ENCODE measurements around the gene IKBKE. TPM values are rescaled to one million over a fixed set of nuclear protein-coding genes. Genes with fewer than 3 reads are reported as not detected.

The IKBKE gene
- polyA plus RNA-seq, 2 of the 4 experiments (the other 2 are of a cell fraction) = 6.3 to 6.4 TPM

DNA sequence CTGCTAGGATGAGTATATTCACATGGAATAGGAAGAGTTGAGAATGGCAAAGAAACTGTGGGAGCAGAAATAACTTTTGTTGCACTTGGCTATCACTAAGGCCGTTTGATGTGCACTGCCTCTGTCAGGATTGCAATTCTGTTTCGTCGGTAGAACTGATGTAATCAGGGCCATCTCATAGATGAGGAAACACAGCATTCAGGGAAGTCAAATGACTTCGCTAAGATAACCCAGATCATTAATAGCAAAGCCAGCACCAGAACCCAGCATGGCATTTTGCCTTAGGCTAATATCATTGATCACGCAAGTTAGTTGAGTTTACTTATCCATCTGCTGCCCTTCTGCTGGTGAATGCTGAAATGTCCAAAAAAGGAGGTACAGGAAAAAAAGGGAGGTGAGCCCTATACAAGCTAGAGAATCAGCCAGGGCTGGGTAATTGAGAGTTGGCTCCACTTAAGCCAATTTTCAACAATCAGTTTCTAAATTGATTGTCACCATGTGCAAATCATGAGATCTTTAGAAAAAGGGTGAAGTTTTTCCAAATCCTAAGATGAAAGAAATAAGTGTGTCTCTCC, 44.6 kb downstream of the IKBKE start:
- ATAC-seq (no peak), DNase-seq (ENCODE audit: low read depth in 1 of 2, low spot score in 1 of 2) (no peak), FAIRE-seq (no peak)
- TF ChIP-seq MAFK (IDR thresholded peaks at IDR 0.05; ENCODE audit: partially characterized antibody) (no peak), HEYL (CRISPR knock-in tag; IDR thresholded peaks at IDR 0.05) (no peak), HDAC2 (IDR thresholded peaks at IDR 0.05) (no peak), SMC3 (IDR thresholded peaks at IDR 0.05) (no peak), HOXA7 (CRISPR knock-in tag; IDR thresholded peaks at IDR 0.05) (no peak), CHD4 (IDR thresholded peaks at IDR 0.05; ENCODE audit: borderline replicate concordance) (no peak), TP53 (CRISPR knock-in tag; IDR thresholded peaks at IDR 0.05) (no peak), POLR2AphosphoS2 (conservative IDR thresholded peaks at IDR 0.05; ENCODE audit: low read length) (no peak), FOXS1 (CRISPR knock-in tag; IDR thresholded peaks at IDR 0.05) (no peak), EP300 (IDR thresholded peaks at IDR 0.05) (no peak), EHMT2 (IDR thresholded peaks at IDR 0.05; ENCODE audit: low read depth) (no peak), NFE2L2 (conservative IDR thresholded peaks at IDR 0.05; ENCODE audit: low read length) (no peak), RFX5 (IDR thresholded peaks at IDR 0.05) (no peak), SREBF2 (IDR thresholded peaks at IDR 0.05) (no peak), ZC3H11A (IDR thresholded peaks at IDR 0.05) (no peak), PHF8 (IDR thresholded peaks at IDR 0.05; ENCODE audit: borderline replicate concordance, low read depth) (no peak)
- TF ChIP-seq, protein P1, sequence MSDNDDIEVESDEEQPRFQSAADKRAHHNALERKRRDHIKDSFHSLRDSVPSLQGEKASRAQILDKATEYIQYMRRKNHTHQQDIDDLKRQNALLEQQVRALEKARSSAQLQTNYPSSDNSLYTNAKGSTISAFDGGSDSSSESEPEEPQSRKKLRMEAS (IDR thresholded peaks at IDR 0.05) = no peak
- TF ChIP-seq, protein P2, sequence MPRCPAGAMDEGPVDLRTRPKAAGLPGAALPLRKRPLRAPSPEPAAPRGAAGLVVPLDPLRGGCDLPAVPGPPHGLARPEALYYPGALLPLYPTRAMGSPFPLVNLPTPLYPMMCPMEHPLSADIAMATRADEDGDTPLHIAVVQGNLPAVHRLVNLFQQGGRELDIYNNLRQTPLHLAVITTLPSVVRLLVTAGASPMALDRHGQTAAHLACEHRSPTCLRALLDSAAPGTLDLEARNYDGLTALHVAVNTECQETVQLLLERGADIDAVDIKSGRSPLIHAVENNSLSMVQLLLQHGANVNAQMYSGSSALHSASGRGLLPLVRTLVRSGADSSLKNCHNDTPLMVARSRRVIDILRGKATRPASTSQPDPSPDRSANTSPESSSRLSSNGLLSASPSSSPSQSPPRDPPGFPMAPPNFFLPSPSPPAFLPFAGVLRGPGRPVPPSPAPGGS (IDR thresholded peaks at IDR 0.05) = no peak
- TF ChIP-seq, protein P3, sequence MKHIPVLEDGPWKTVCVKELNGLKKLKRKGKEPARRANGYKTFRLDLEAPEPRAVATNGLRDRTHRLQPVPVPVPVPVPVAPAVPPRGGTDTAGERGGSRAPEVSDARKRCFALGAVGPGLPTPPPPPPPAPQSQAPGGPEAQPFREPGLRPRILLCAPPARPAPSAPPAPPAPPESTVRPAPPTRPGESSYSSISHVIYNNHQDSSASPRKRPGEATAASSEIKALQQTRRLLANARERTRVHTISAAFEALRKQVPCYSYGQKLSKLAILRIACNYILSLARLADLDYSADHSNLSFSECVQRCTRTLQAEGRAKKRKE (CRISPR knock-in tag; IDR thresholded peaks at IDR 0.05; ENCODE audit: low read depth) = no peak
- TF ChIP-seq, protein P4, sequence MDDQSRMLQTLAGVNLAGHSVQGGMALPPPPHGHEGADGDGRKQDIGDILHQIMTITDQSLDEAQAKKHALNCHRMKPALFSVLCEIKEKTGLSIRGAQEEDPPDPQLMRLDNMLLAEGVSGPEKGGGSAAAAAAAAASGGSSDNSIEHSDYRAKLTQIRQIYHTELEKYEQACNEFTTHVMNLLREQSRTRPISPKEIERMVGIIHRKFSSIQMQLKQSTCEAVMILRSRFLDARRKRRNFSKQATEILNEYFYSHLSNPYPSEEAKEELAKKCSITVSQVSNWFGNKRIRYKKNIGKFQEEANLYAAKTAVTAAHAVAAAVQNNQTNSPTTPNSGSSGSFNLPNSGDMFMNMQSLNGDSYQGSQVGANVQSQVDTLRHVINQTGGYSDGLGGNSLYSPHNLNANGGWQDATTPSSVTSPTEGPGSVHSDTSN (IDR thresholded peaks at IDR 0.05) = no peak
- Histone ChIP-seq H3K4me3 (no peak overlapping the region), H3K9me3 (no peaks in the 10 kb centered on the region), H3K27ac (no peak overlapping the region), H3K4me2 (no peak overlapping the region), H3K4me1 (peaks cover 16% of the 10 kb centered on the region)
- POLR2A ChIA-PET = no interaction called here
- CTCF ChIA-PET = interaction anchor here (1.6 to 5.7 kb wide), 3 partner anchors 25 to 36 kb away, joined by 3 to 28 read pairs (median 14); no protein-coding TSS in a partner anchor
- 78% methylated on average over 5 of the region's 5 CpGs for WGBS (ENCODE audit: missing lambda C conversion rate)

DNA sequence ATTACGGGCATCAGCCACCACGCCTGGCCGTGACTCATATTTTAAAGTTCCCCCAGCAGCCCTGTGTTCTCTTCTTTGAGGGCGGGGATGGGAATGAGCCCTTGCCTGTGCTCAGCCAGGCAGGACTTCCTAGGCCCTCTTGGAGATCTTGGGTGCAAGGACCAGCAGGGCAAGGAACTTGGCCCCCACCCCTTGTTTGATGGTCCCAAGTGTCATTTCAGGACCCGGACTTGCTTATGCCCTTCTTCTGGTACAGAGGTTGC, 46.4 kb downstream of the IKBKE start:
- peaks cover 16% of the 10 kb centered on the region for H3K4me1 ChIP-seq
- H3K4me2 ChIP-seq = no peak overlapping the region
- no peak overlapping the region for H3K4me3 ChIP-seq
- DNase-seq (ENCODE audit: low read depth in 1 of 2, low spot score in 1 of 2) = no peak
- TF ChIP-seq BHLHE40 (IDR thresholded peaks at IDR 0.05; ENCODE audit: low read depth, low read length) (no peak), HOXB13 (CRISPR knock-in tag; IDR thresholded peaks at IDR 0.05; ENCODE audit: low read depth) (no peak), TFCP2L1 (CRISPR knock-in tag; IDR thresholded peaks at IDR 0.05) (no peak), ZSCAN20 (CRISPR knock-in tag; IDR thresholded peaks at IDR 0.05) (no peak), NR3C1 (IDR thresholded peaks at IDR 0.05) (no peak), RFX5 (IDR thresholded peaks at IDR 0.05) (no peak), NFE2L2 (conservative IDR thresholded peaks at IDR 0.05; ENCODE audit: low read length) (no peak), TP53 (CRISPR knock-in tag; IDR thresholded peaks at IDR 0.05) (no peak), EHMT2 (IDR thresholded peaks at IDR 0.05; ENCODE audit: low read depth) (no peak), HOXA7 (CRISPR knock-in tag; IDR thresholded peaks at IDR 0.05) (no peak), KDM5A (IDR thresholded peaks at IDR 0.05) (no peak), ZNF302 (CRISPR knock-in tag; IDR thresholded peaks at IDR 0.05) (no peak), JUNB (IDR thresholded peaks at IDR 0.05) (no peak), CEBPB (IDR thresholded peaks at IDR 0.05) (no peak), POLR2AphosphoS2 (conservative IDR thresholded peaks at IDR 0.05; ENCODE audit: low read length) (no peak)
- TF ChIP-seq, protein P5, sequence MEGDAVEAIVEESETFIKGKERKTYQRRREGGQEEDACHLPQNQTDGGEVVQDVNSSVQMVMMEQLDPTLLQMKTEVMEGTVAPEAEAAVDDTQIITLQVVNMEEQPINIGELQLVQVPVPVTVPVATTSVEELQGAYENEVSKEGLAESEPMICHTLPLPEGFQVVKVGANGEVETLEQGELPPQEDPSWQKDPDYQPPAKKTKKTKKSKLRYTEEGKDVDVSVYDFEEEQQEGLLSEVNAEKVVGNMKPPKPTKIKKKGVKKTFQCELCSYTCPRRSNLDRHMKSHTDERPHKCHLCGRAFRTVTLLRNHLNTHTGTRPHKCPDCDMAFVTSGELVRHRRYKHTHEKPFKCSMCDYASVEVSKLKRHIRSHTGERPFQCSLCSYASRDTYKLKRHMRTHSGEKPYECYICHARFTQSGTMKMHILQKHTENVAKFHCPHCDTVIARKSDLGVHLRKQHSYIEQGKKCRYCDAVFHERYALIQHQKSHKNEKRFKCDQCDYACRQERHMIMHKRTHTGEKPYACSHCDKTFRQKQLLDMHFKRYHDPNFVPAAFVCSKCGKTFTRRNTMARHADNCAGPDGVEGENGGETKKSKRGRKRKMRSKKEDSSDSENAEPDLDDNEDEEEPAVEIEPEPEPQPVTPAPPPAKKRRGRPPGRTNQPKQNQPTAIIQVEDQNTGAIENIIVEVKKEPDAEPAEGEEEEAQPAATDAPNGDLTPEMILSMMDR (IDR thresholded peaks at IDR 0.05) = no peak
- ChIA-PET POLR2A (no interaction called here), CTCF (interaction anchor here (1.3 to 5.7 kb wide), 3 partner anchors 17 to 29 kb away, joined by 4 to 28 read pairs (median 14); no protein-coding TSS in a partner anchor)
- H3K27ac ChIP-seq = no peak overlapping the region
- FAIRE-seq = no peak
- WGBS (ENCODE audit: missing lambda C conversion rate) = 72% methylated on average over 5 of the region's 5 CpGs
- no peak for ATAC-seq
- no peaks in the 10 kb centered on the region for H3K9me3 ChIP-seq
